Measurements from ENCODE around the gene BRD7.

Gene BRD7

GRCh38 chr16:50384500-50385135 lies 15.8 kb upstream of the BRD7 start:
- TF ChIP-seq POLR2AphosphoS5 (IDR thresholded peaks at IDR 0.05; ENCODE audit: borderline replicate concordance, low read depth, low read length) (no peak), EZH2 (IDR thresholded peaks at IDR 0.05) (no peak), FOXP2 (optimal IDR thresholded peaks at IDR 0.05; ENCODE audit: control extremely low read depth, extremely low read length, insufficient read depth) (no peak)
- DNase-seq (ENCODE audit: low read depth, low spot score) = no peak
- Histone ChIP-seq H3K36me3 (ENCODE audit: insufficient read depth, low read length) (no peaks in the 10 kb centered on the region), H3K4me3 (no peak overlapping the region), H3K27ac (no peak overlapping the region), H3K9ac (ENCODE audit: insufficient read length) (no peak overlapping the region), H3K9me3 (ENCODE audit: low read depth, low read length) (no peaks in the 10 kb centered on the region)

GRCh38 chr16:50381679-50382440 lies 13.1 kb upstream of the BRD7 start:
- Histone ChIP-seq H3K9me3 (ENCODE audit: low read depth, low read length) (no peaks in the 10 kb centered on the region), H3K36me3 (ENCODE audit: insufficient read depth, low read length) (no peaks in the 10 kb centered on the region), H3K27ac (no peak overlapping the region), H3K9ac (ENCODE audit: insufficient read length) (no peak overlapping the region), H3K4me3 (no peak overlapping the region)
- no peak for DNase-seq (ENCODE audit: low read depth, low spot score)
- no peak for TF ChIP-seq EZH2 (IDR thresholded peaks at IDR 0.05)
- no peak for TF ChIP-seq FOXP2 (optimal IDR thresholded peaks at IDR 0.05; ENCODE audit: control extremely low read depth, extremely low read length, insufficient read depth)
- TF ChIP-seq POLR2AphosphoS5 (IDR thresholded peaks at IDR 0.05; ENCODE audit: borderline replicate concordance, low read depth, low read length) = no peak

GRCh38 chr16:50378417-50378816 lies 9.6 kb upstream of the BRD7 start:
- DNase-seq (ENCODE audit: low read depth, low spot score) = no peak
- Histone ChIP-seq H3K27ac (no peak overlapping the region), H3K9me3 (ENCODE audit: low read depth, low read length) (no peaks in the 10 kb centered on the region), H3K4me3 (no peak overlapping the region), H3K9ac (ENCODE audit: insufficient read length) (no peak overlapping the region), H3K36me3 (ENCODE audit: insufficient read depth, low read length) (no peaks in the 10 kb centered on the region)
- no peak for TF ChIP-seq EZH2 (IDR thresholded peaks at IDR 0.05)
- no peak for TF ChIP-seq POLR2AphosphoS5 (IDR thresholded peaks at IDR 0.05; ENCODE audit: borderline replicate concordance, low read depth, low read length)
- no peak for TF ChIP-seq FOXP2 (optimal IDR thresholded peaks at IDR 0.05; ENCODE audit: control extremely low read depth, extremely low read length, insufficient read depth)

- H3K27ac ChIP-seq = no peak overlapping the region
- H3K9me3 ChIP-seq (ENCODE audit: low read depth, low read length) = no peaks in the 10 kb centered on the region
- H3K9ac ChIP-seq (ENCODE audit: insufficient read length) = no peak overlapping the region
- no peak overlapping the region for H3K4me3 ChIP-seq
- TF ChIP-seq POLR2AphosphoS5 (IDR thresholded peaks at IDR 0.05; ENCODE audit: borderline replicate concordance, low read depth, low read length) = no peak
- TF ChIP-seq EZH2 (IDR thresholded peaks at IDR 0.05) = no peak
- no peak for TF ChIP-seq FOXP2 (optimal IDR thresholded peaks at IDR 0.05; ENCODE audit: control extremely low read depth, extremely low read length, insufficient read depth)
- no peaks in the 10 kb centered on the region for H3K36me3 ChIP-seq (ENCODE audit: insufficient read depth, low read length)
- no peak for DNase-seq (ENCODE audit: low read depth, low spot score)
These were observed 8.2 kb upstream of the BRD7 start for GRCh38 chr16:50377001-50377400.

GRCh38 chr16:50373780-50374179 lies 5.0 kb upstream of the BRD7 start:
- no peak overlapping the region for H3K27ac ChIP-seq
- DNase-seq (ENCODE audit: low read depth, low spot score) = no peak
- H3K36me3 ChIP-seq (ENCODE audit: insufficient read depth, low read length) = no peaks in the 10 kb centered on the region
- no peak overlapping the region for H3K9ac ChIP-seq (ENCODE audit: insufficient read length)
- TF ChIP-seq POLR2AphosphoS5 (IDR thresholded peaks at IDR 0.05; ENCODE audit: borderline replicate concordance, low read depth, low read length) (no peak), FOXP2 (optimal IDR thresholded peaks at IDR 0.05; ENCODE audit: control extremely low read depth, extremely low read length, insufficient read depth) (no peak), EZH2 (IDR thresholded peaks at IDR 0.05) (no peak)
- no peak overlapping the region for H3K4me3 ChIP-seq
- no peaks in the 10 kb centered on the region for H3K9me3 ChIP-seq (ENCODE audit: low read depth, low read length)

- Histone ChIP-seq H3K27ac (no peak overlapping the region), H3K4me3 (no peak overlapping the region), H3K9me3 (ENCODE audit: low read depth, low read length) (no peaks in the 10 kb centered on the region), H3K9ac (ENCODE audit: insufficient read length) (no peak overlapping the region), H3K36me3 (ENCODE audit: insufficient read depth, low read length) (no peaks in the 10 kb centered on the region)
- DNase-seq (ENCODE audit: low read depth, low spot score) = no peak
- no peak for TF ChIP-seq FOXP2 (optimal IDR thresholded peaks at IDR 0.05; ENCODE audit: control extremely low read depth, extremely low read length, insufficient read depth)
- TF ChIP-seq EZH2 (IDR thresholded peaks at IDR 0.05) = no peak
- no peak for TF ChIP-seq POLR2AphosphoS5 (IDR thresholded peaks at IDR 0.05; ENCODE audit: borderline replicate concordance, low read depth, low read length)
These were observed 4.5 kb upstream of the BRD7 start for GRCh38 chr16:50373345-50373701.

GRCh38 chr16:50372611-50373344 lies 4.0 kb upstream of the BRD7 start:
- no peak for TF ChIP-seq EZH2 (IDR thresholded peaks at IDR 0.05)
- no peak for TF ChIP-seq FOXP2 (optimal IDR thresholded peaks at IDR 0.05; ENCODE audit: control extremely low read depth, extremely low read length, insufficient read depth)
- TF ChIP-seq POLR2AphosphoS5 (IDR thresholded peaks at IDR 0.05; ENCODE audit: borderline replicate concordance, low read depth, low read length) = no peak
- H3K4me3 ChIP-seq = no peak overlapping the region
- no peaks in the 10 kb centered on the region for H3K36me3 ChIP-seq (ENCODE audit: insufficient read depth, low read length)
- H3K27ac ChIP-seq = no peak overlapping the region
- DNase-seq (ENCODE audit: low read depth, low spot score) = no peak
- H3K9me3 ChIP-seq (ENCODE audit: low read depth, low read length) = no peaks in the 10 kb centered on the region
- no peak overlapping the region for H3K9ac ChIP-seq (ENCODE audit: insufficient read length)

GRCh38 chr16:50371936-50372595 lies 3.3 kb upstream of the BRD7 start:
- H3K27ac ChIP-seq = no peak overlapping the region
- TF ChIP-seq EZH2 (IDR thresholded peaks at IDR 0.05) = no peak
- TF ChIP-seq FOXP2 (optimal IDR thresholded peaks at IDR 0.05; ENCODE audit: control extremely low read depth, extremely low read length, insufficient read depth) = no peak
- no peak for TF ChIP-seq POLR2AphosphoS5 (IDR thresholded peaks at IDR 0.05; ENCODE audit: borderline replicate concordance, low read depth, low read length)
- no peaks in the 10 kb centered on the region for H3K36me3 ChIP-seq (ENCODE audit: insufficient read depth, low read length)
- no peaks in the 10 kb centered on the region for H3K9me3 ChIP-seq (ENCODE audit: low read depth, low read length)
- H3K4me3 ChIP-seq = no peak overlapping the region
- DNase-seq (ENCODE audit: low read depth, low spot score) = no peak
- no peak overlapping the region for H3K9ac ChIP-seq (ENCODE audit: insufficient read length)
